HepG2 (cell line): ENCODE data around the gene CCDC122. TPM values are rescaled to one million over a fixed set of nuclear protein-coding genes. Genes with fewer than 3 reads are reported as not detected.

ENCODE experiments used
- BORCS8-MEF2B ChIP-seq: sonication (generic); formaldehyde crosslinking; IDR thresholded peaks from 2 replicates; pipeline ENCODE4 v1.8.0; 2022; ENCODE audit warnings: mild to moderate bottlenecking, missing genetic modification reagents
- GTF3A ChIP-seq: sonication (generic); formaldehyde crosslinking; conservative IDR thresholded peaks from 2 replicates; pipeline ENCODE4 v1.4.0; 2020; ENCODE audit warnings: mild to moderate bottlenecking, missing genetic modification reagents
- HMGA1 ChIP-seq: sonication (generic); formaldehyde crosslinking; conservative IDR thresholded peaks from 2 replicates; pipeline ENCODE4 v1.4.0; 2020; ENCODE audit warnings: missing genetic modification reagents
- HOXA3 ChIP-seq: sonication (generic); formaldehyde crosslinking; IDR thresholded peaks from 2 replicates; pipeline ENCODE4 v1.5.0; 2020; ENCODE audit warnings: missing genetic modification reagents
- MYPOP ChIP-seq: sonication (generic); formaldehyde crosslinking; IDR thresholded peaks from 2 replicates; pipeline ENCODE4 v1.8.1; 2023; ENCODE audit warnings: mild to moderate bottlenecking, moderate library complexity, missing genetic modification reagents
- SATB2 ChIP-seq: sonication (generic); formaldehyde crosslinking; IDR thresholded peaks from 2 replicates; pipeline ENCODE4 v1.5.0; 2020; ENCODE audit warnings: missing genetic modification reagents
- TMF1 ChIP-seq: sonication (generic); formaldehyde crosslinking; IDR thresholded peaks from 2 replicates; pipeline ENCODE4 v1.8.1; 2022; ENCODE audit warnings: low read depth, missing genetic modification reagents
- ZNF484 ChIP-seq: sonication (generic); formaldehyde crosslinking; IDR thresholded peaks from 2 replicates; pipeline ENCODE4 v1.5.1; 2020; ENCODE audit warnings: mild to moderate bottlenecking, low read depth, missing genetic modification reagents, borderline replicate concordance
- ZNF501 ChIP-seq: sonication (generic); formaldehyde crosslinking; IDR thresholded peaks from 2 replicates; pipeline ENCODE4 v1.5.1; 2020; ENCODE audit warnings: mild to moderate bottlenecking, moderate library complexity, missing genetic modification reagents
- ZNF790 ChIP-seq: sonication (generic); formaldehyde crosslinking; IDR thresholded peaks from 2 replicates; pipeline ENCODE4 v1.8.0; 2022; ENCODE audit warnings: missing genetic modification reagents, mild to moderate bottlenecking, borderline replicate concordance
- ZSCAN20 ChIP-seq: sonication (generic); formaldehyde crosslinking; IDR thresholded peaks from 2 replicates; pipeline ENCODE4 v1.4.0; 2020; ENCODE audit warnings: missing genetic modification reagents, mild to moderate bottlenecking, borderline replicate concordance
- polyA plus RNA-seq, 8 experiments: library from polyadenylated mRNA; depleted of rRNA in 3 of 8; stranded (reverse) in 7 of 8; unstranded in 1 of 8; fragments of >200 nt; fragmentation: Illumina TruSeq in 4 of 8; extraction: Trizol in 4 of 8; gene quantifications; 2 replicates each; pipeline versions ENCODE4 v1.2.1 to v1.2.3, GENCODE V29; 2011 to 2016; ENCODE audit warnings: low read depth in 4 of 8, missing spikeins in 1 of 8, mixed read lengths in 1 of 8; ENCODE audit not compliant: insufficient read depth in 1 of 8
- total RNA-seq, 5 experiments: library from RNA; depleted of rRNA; stranded (reverse); fragments of >200 nt; fragmentation: Illumina TruSeq; extraction: Trizol; gene quantifications; 2 replicates each; pipeline ENCODE4 v1.2.3, GENCODE V29; 2016; ENCODE audit warnings: low read depth in 1 of 5
- TF ChIP-seq, protein P1 (sequence below): sonication (generic); formaldehyde crosslinking; IDR thresholded peaks from 2 replicates; pipeline ENCODE4 v1.4.0; 2020; ENCODE audit warnings: missing genetic modification reagents, borderline replicate concordance
- TF ChIP-seq, protein P2 (sequence below): sonication (generic); formaldehyde crosslinking; IDR thresholded peaks from 2 replicates; pipeline ENCODE4 v1.5.1; 2020; ENCODE audit warnings: mild to moderate bottlenecking, missing genetic modification reagents, moderate library complexity
- TF ChIP-seq, protein P3 (sequence below): sonication (generic); formaldehyde crosslinking; IDR thresholded peaks from 2 replicates; pipeline ENCODE4 v1.4.0; 2020; ENCODE audit warnings: low read depth, missing genetic modification reagents
- TF ChIP-seq, protein P4 (sequence below): sonication (generic); formaldehyde crosslinking; conservative IDR thresholded peaks from 2 replicates; pipeline ENCODE4 v1.4.0; 2020; ENCODE audit warnings: missing genetic modification reagents

The CCDC122 gene
- total and polyA plus RNA-seq, 2 of the 13 experiments (the other 11 are each of a cell fraction or from before 2014, with no cell fraction given): 0.32 to 3.5 TPM

DNA sequence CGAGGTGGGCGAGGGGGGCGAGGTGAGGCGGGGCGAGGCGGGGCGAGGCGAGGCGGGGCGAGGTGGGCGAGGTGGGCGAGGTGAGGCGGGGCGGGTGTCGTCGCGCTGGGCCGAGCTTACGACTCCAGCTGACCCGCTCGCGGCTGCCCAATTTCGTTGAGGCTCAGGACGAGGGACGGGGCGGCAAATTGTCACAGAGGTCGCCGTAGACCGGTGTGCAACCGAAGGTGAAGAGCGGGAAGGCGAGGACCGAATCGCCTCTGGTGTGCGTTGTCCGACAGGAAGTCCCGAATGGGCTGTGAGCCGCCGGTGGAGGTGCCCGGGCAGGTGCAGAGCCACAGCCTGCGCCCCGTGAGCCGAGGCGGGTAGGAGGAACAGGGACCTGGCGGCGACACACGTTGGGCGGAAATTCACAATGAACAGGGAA, 228 bp upstream of the CCDC122 start, which contains the start of gene LACC1 (continued):
- TF ChIP-seq, protein P1, sequence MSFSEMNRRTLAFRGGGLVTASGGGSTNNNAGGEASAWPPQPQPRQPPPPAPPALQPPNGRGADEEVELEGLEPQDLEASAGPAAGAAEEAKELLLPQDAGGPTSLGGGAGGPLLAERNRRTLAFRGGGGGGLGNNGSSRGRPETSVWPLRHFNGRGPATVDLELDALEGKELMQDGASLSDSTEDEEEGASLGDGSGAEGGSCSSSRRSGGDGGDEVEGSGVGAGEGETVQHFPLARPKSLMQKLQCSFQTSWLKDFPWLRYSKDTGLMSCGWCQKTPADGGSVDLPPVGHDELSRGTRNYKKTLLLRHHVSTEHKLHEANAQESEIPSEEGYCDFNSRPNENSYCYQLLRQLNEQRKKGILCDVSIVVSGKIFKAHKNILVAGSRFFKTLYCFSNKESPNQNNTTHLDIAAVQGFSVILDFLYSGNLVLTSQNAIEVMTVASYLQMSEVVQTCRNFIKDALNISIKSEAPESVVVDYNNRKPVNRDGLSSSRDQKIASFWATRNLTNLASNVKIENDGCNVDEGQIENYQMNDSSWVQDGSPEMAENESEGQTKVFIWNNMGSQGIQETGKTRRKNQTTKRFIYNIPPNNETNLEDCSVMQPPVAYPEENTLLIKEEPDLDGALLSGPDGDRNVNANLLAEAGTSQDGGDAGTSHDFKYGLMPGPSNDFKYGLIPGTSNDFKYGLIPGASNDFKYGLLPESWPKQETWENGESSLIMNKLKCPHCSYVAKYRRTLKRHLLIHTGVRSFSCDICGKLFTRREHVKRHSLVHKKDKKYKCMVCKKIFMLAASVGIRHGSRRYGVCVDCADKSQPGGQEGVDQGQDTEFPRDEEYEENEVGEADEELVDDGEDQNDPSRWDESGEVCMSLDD (CRISPR knock-in tag): peak; percentile 18; the same call in 1 of the 2 replicates
- TF ChIP-seq, protein P2, sequence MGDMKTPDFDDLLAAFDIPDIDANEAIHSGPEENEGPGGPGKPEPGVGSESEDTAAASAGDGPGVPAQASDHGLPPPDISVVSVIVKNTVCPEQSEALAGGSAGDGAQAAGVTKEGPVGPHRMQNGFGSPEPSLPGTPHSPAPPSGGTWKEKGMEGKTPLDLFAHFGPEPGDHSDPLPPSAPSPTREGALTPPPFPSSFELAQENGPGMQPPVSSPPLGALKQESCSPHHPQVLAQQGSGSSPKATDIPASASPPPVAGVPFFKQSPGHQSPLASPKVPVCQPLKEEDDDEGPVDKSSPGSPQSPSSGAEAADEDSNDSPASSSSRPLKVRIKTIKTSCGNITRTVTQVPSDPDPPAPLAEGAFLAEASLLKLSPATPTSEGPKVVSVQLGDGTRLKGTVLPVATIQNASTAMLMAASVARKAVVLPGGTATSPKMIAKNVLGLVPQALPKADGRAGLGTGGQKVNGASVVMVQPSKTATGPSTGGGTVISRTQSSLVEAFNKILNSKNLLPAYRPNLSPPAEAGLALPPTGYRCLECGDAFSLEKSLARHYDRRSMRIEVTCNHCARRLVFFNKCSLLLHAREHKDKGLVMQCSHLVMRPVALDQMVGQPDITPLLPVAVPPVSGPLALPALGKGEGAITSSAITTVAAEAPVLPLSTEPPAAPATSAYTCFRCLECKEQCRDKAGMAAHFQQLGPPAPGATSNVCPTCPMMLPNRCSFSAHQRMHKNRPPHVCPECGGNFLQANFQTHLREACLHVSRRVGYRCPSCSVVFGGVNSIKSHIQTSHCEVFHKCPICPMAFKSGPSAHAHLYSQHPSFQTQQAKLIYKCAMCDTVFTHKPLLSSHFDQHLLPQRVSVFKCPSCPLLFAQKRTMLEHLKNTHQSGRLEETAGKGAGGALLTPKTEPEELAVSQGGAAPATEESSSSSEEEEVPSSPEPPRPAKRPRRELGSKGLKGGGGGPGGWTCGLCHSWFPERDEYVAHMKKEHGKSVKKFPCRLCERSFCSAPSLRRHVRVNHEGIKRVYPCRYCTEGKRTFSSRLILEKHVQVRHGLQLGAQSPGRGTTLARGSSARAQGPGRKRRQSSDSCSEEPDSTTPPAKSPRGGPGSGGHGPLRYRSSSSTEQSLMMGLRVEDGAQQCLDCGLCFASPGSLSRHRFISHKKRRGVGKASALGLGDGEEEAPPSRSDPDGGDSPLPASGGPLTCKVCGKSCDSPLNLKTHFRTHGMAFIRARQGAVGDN (CRISPR knock-in tag): peak; percentile 71
- TF ChIP-seq HMGA1 (CRISPR knock-in tag) (no peak), ZNF790 (CRISPR knock-in tag) (peak; percentile 20; the same call in 1 of the 2 replicates), GTF3A (CRISPR knock-in tag) (no peak), HOXA3 (CRISPR knock-in tag) (no peak), TMF1 (no peak), ZSCAN20 (CRISPR knock-in tag) (no peak), BORCS8-MEF2B (0 out of 2 replicates have a peak, but pooled peaks have one; percentile 7), SATB2 (CRISPR knock-in tag) (no peak), ZNF501 (CRISPR knock-in tag) (no peak), MYPOP (CRISPR knock-in tag) (peak; percentile 42; the same call in 1 of the 2 replicates), ZNF484 (CRISPR knock-in tag) (no peak)
- TF ChIP-seq, protein P3, sequence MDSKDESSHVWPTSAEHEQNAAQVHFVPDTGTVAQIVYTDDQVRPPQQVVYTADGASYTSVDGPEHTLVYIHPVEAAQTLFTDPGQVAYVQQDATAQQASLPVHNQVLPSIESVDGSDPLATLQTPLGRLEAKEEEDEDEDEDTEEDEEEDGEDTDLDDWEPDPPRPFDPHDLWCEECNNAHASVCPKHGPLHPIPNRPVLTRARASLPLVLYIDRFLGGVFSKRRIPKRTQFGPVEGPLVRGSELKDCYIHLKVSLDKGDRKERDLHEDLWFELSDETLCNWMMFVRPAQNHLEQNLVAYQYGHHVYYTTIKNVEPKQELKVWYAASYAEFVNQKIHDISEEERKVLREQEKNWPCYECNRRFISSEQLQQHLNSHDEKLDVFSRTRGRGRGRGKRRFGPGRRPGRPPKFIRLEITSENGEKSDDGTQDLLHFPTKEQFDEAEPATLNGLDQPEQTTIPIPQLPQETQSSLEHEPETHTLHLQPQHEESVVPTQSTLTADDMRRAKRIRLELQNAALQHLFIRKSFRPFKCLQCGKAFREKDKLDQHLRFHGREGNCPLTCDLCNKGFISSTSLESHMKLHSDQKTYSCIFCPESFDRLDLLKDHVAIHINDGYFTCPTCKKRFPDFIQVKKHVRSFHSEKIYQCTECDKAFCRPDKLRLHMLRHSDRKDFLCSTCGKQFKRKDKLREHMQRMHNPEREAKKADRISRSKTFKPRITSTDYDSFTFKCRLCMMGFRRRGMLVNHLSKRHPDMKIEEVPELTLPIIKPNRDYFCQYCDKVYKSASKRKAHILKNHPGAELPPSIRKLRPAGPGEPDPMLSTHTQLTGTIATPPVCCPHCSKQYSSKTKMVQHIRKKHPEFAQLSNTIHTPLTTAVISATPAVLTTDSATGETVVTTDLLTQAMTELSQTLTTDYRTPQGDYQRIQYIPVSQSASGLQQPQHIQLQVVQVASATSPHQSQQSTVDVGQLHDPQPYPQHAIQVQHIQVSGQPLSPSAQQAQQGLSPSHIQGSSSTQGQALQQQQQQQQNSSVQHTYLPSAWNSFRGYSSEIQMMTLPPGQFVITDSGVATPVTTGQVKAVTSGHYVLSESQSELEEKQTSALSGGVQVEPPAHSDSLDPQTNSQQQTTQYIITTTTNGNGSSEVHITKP: no peak
- TF ChIP-seq, protein P4, sequence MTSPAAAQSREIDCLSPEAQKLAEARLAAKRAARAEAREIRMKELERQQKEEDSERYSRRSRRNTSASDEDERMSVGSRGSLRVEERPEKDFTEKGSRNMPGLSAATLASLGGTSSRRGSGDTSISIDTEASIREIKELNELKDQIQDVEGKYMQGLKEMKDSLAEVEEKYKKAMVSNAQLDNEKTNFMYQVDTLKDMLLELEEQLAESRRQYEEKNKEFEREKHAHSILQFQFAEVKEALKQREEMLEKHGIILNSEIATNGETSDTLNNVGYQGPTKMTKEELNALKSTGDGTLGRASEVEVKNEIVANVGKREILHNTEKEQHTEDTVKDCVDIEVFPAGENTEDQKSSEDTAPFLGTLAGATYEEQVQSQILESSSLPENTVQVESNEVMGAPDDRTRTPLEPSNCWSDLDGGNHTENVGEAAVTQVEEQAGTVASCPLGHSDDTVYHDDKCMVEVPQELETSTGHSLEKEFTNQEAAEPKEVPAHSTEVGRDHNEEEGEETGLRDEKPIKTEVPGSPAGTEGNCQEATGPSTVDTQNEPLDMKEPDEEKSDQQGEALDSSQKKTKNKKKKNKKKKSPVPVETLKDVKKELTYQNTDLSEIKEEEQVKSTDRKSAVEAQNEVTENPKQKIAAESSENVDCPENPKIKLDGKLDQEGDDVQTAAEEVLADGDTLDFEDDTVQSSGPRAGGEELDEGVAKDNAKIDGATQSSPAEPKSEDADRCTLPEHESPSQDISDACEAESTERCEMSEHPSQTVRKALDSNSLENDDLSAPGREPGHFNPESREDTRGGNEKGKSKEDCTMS (CRISPR knock-in tag): no peak
